Astrocyte (in vitro differentiated cells and primary cell): ENCODE data around the gene PGM5. TPM values are rescaled to one million over a fixed set of nuclear protein-coding genes. Genes with fewer than 3 reads are reported as not detected.

Source experiments
- DNase-seq: peaks from one replicate; pipeline ENCODE4 v3.0.0-alpha.2; 2010; ENCODE audit warnings: low read depth
- FAIRE-seq: peaks from 2 replicates; lab custom pipeline; 2011; peaks lifted over from hg19 to GRCh38; lab: Jason Lieb, UNC
- H2AFZ ChIP-seq: 2 replicates; pipeline ENCODE4 v1.6.0; 2012; ENCODE audit warnings: low read depth, low read length, inconsistent platforms
- H3K27ac ChIP-seq: 2 replicates; pipeline ENCODE4 v1.5.1; 2011; ENCODE audit warnings: low read depth, low read length, inconsistent platforms
- H3K27me3 ChIP-seq: 2 replicates; pipeline ENCODE4 v1.6.0; 2011; ENCODE audit warnings: low read length, inconsistent platforms; ENCODE audit not compliant: insufficient read depth
- H3K36me3 ChIP-seq: 2 replicates; pipeline ENCODE4 v1.5.1; 2011; ENCODE audit warnings: low read length, inconsistent platforms; ENCODE audit not compliant: insufficient read depth
- H3K4me1 ChIP-seq: 2 replicates; pipeline ENCODE4 v1.5.1; 2011; ENCODE audit warnings: low read length, inconsistent platforms; ENCODE audit not compliant: insufficient read depth
- H3K4me2 ChIP-seq: 2 replicates; pipeline ENCODE4 v1.6.0; 2012; ENCODE audit warnings: low read length, inconsistent platforms
- H3K4me3 ChIP-seq: 2 replicates; pipeline ENCODE4 v1.5.1; 2011; ENCODE audit warnings: low read depth, mild to moderate bottlenecking, low read length, inconsistent platforms; ENCODE audit not compliant: insufficient read depth
- H3K79me2 ChIP-seq: 2 replicates; pipeline ENCODE4 v1.6.0; 2012; ENCODE audit warnings: mild to moderate bottlenecking, low read length, inconsistent platforms; ENCODE audit not compliant: insufficient read depth
- H3K9ac ChIP-seq: 2 replicates; pipeline ENCODE4 v1.6.0; 2012; ENCODE audit warnings: mild to moderate bottlenecking, low read length, inconsistent platforms
- H3K9me3 ChIP-seq: 2 replicates; pipeline ENCODE4 v1.5.1; 2012; ENCODE audit warnings: low read depth, mild to moderate bottlenecking, low read length, inconsistent platforms; ENCODE audit not compliant: insufficient read depth
- H4K20me1 ChIP-seq: 2 replicates; pipeline ENCODE4 v1.6.0; 2012; ENCODE audit warnings: low read length, inconsistent platforms; ENCODE audit not compliant: insufficient read depth
- H3K27ac Mint-ChIP-seq: one replicate; pipeline ENCODE4 v1.8.0; 2021; ENCODE audit warnings: mild to moderate bottlenecking, mixed read lengths; ENCODE audit not compliant: unreplicated experiment
- H3K27me3 Mint-ChIP-seq: one replicate; pipeline ENCODE4 v1.8.0; 2021; ENCODE audit warnings: low read depth, mixed read lengths; ENCODE audit not compliant: unreplicated experiment
- H3K36me3 Mint-ChIP-seq: one replicate; pipeline ENCODE4 v1.8.0; 2021; ENCODE audit warnings: low read depth, mixed read lengths; ENCODE audit not compliant: unreplicated experiment
- H3K4me1 Mint-ChIP-seq: one replicate; pipeline ENCODE4 v1.8.0; 2021; ENCODE audit warnings: low read depth, mixed read lengths; ENCODE audit not compliant: unreplicated experiment
- H3K4me3 Mint-ChIP-seq: one replicate; pipeline ENCODE4 v1.8.0; 2021; ENCODE audit warnings: mild to moderate bottlenecking, moderate library complexity, mixed read lengths; ENCODE audit not compliant: unreplicated experiment
- H3K9me3 Mint-ChIP-seq: one replicate; pipeline ENCODE4 v1.8.0; 2021; ENCODE audit warnings: mild to moderate bottlenecking, mixed read lengths; ENCODE audit not compliant: unreplicated experiment
- CTCF ChIP-seq: IDR thresholded peaks from 2 replicates; pipeline ENCODE4 v1.5.1; 2011; ENCODE audit warnings: low read depth, mild to moderate bottlenecking, inconsistent platforms, low read length, moderate library complexity; ENCODE audit not compliant: insufficient read depth
- EZH2 ChIP-seq: IDR thresholded peaks from 2 replicates; pipeline ENCODE4 v1.6.1; 2012; ENCODE audit warnings: mild to moderate bottlenecking, low read length, inconsistent platforms; ENCODE audit not compliant: insufficient read depth
- total RNA-seq: library from RNA; stranded (reverse); gene quantifications from 2 replicates; pipeline ENCODE4 v1.2.1, GENCODE V29; 2021

PGM5 gene
- total RNA-seq, 1 donor from 2014 or later = 1.8 TPM

GRCh38 chr9:68470067-68470466 lies 113.7 kb downstream of the PGM5 start:
- peaks cover 2% of the 10 kb centered on the region for H3K4me1 Mint-ChIP-seq

GRCh38 chr9:68470634-68471033 lies 114.2 kb downstream of the PGM5 start:
- H3K27me3 Mint-ChIP-seq = peaks cover 1% of the 10 kb centered on the region
- no peak for DNase-seq
- Histone ChIP-seq H3K27me3 (no peaks in the 10 kb centered on the region), H3K9ac (no peak overlapping the region), H3K79me2 (no peaks in the 10 kb centered on the region), H3K4me1 (no peaks in the 10 kb centered on the region), H3K36me3 (no peaks in the 10 kb centered on the region), H2AFZ (no peak overlapping the region), H3K9me3 (no peaks in the 10 kb centered on the region), H3K4me3 (no peak overlapping the region), H3K4me2 (no peak overlapping the region), H4K20me1 (no peaks in the 10 kb centered on the region), H3K27ac (no peak overlapping the region)
- no peaks in the 10 kb centered on the region for H3K36me3 Mint-ChIP-seq
- peaks cover 6% of the 10 kb centered on the region for H3K9me3 Mint-ChIP-seq
- no peak for TF ChIP-seq EZH2
- no peak for TF ChIP-seq CTCF
- H3K4me3 Mint-ChIP-seq = no peak overlapping the region
- peaks cover 2% of the 10 kb centered on the region for H3K4me1 Mint-ChIP-seq
- H3K27ac Mint-ChIP-seq = no peak overlapping the region
- FAIRE-seq = no peak

More at GRCh38 chr9:68470067-68470466, 113.7 kb downstream of the PGM5 start:
- H3K9ac ChIP-seq = no peak overlapping the region
- no peak for TF ChIP-seq CTCF
- TF ChIP-seq EZH2 = no peak
- Mint-ChIP-seq H3K27me3 (peaks cover 2% of the 10 kb centered on the region), H3K27ac (no peak overlapping the region), H3K9me3 (peaks cover 6% of the 10 kb centered on the region), H3K36me3 (no peaks in the 10 kb centered on the region), H3K4me3 (no peak overlapping the region)
- H3K27ac ChIP-seq = no peak overlapping the region
- FAIRE-seq (no peak), DNase-seq (no peak)
- no peaks in the 10 kb centered on the region for H4K20me1 ChIP-seq
- no peaks in the 10 kb centered on the region for H3K4me1 ChIP-seq
- no peaks in the 10 kb centered on the region for H3K9me3 ChIP-seq
- H3K79me2 ChIP-seq = no peaks in the 10 kb centered on the region
- no peak overlapping the region for H2AFZ ChIP-seq
- no peaks in the 10 kb centered on the region for H3K36me3 ChIP-seq
- peaks cover under 1% of the 10 kb centered on the region for H3K27me3 ChIP-seq
- no peak overlapping the region for H3K4me3 ChIP-seq
- no peak overlapping the region for H3K4me2 ChIP-seq

- H3K4me2 ChIP-seq = no peak overlapping the region
- H3K4me1 Mint-ChIP-seq = peaks cover 2% of the 10 kb centered on the region
- no peak overlapping the region for H3K27ac Mint-ChIP-seq
- H3K36me3 Mint-ChIP-seq = no peaks in the 10 kb centered on the region
- no peaks in the 10 kb centered on the region for H3K27me3 Mint-ChIP-seq
- H3K4me3 Mint-ChIP-seq = no peak overlapping the region
- H3K9ac ChIP-seq = no peak overlapping the region
- H3K4me3 ChIP-seq = no peak overlapping the region
- no peaks in the 10 kb centered on the region for H4K20me1 ChIP-seq
- H3K27me3 ChIP-seq = no peaks in the 10 kb centered on the region
- H3K4me1 ChIP-seq = no peaks in the 10 kb centered on the region
- H3K79me2 ChIP-seq = no peaks in the 10 kb centered on the region
- H3K36me3 ChIP-seq = no peaks in the 10 kb centered on the region
- FAIRE-seq = no peak
- TF ChIP-seq EZH2 (no peak), CTCF (no peak)
- H3K9me3 ChIP-seq = no peaks in the 10 kb centered on the region
- DNase-seq = no peak
- H3K9me3 Mint-ChIP-seq = peaks cover 2% of the 10 kb centered on the region
- H3K27ac ChIP-seq = no peak overlapping the region
- no peak overlapping the region for H2AFZ ChIP-seq
Observed at GRCh38 chr9:68472119-68472518, 115.7 kb downstream of the PGM5 start.
